ENCODE results near the gene AGAP1. TPM values are rescaled to one million over a fixed set of nuclear protein-coding genes. Genes with fewer than 3 reads are reported as not detected.

AGAP1 gene
- total RNA-seq, 1 experiment from 2014 or later = 25.8 TPM

DNA sequence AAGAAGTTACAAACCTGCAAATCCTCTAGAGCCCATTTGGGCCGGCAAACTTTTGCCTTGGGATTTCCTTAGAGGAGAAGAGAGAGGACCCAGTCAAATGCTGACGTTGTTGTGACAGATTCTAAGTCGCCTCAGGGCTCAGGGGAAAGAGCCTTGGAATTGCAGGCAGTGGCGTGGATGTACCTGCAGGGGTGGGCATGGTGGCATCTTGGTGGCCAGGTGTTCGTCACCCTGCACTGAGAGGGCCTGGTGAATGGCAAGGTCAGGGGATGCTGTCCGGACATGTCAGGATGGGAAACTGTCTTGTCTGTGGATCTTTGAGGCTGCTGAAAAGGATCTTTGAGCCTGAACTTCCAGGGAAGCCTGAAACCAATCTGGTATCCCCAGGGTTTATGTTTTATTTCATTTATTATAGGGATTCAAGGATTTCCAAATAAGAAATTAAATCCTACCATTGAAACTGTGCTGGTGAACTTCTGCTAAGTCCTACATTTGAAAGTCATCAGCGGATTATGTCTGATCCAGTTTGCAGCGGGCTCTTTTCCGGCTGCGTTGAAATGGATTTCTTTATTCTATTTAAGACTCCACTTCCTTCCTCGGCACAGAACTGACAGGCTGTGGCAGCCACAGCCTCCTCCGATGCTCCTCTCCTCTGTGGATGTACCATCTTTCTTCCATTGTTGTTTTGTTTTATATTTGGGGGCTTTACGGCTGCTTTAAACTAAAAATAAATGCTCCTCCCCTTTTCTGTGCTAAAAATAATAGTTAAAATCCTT is 207.6 kb downstream of the AGAP1 start:
- no peak overlapping the region for H4K8ac ChIP-seq (replicated peaks; ENCODE audit: insufficient read length, low read depth, low read length)
- DNase-seq = no peak
- TF ChIP-seq, protein P1, sequence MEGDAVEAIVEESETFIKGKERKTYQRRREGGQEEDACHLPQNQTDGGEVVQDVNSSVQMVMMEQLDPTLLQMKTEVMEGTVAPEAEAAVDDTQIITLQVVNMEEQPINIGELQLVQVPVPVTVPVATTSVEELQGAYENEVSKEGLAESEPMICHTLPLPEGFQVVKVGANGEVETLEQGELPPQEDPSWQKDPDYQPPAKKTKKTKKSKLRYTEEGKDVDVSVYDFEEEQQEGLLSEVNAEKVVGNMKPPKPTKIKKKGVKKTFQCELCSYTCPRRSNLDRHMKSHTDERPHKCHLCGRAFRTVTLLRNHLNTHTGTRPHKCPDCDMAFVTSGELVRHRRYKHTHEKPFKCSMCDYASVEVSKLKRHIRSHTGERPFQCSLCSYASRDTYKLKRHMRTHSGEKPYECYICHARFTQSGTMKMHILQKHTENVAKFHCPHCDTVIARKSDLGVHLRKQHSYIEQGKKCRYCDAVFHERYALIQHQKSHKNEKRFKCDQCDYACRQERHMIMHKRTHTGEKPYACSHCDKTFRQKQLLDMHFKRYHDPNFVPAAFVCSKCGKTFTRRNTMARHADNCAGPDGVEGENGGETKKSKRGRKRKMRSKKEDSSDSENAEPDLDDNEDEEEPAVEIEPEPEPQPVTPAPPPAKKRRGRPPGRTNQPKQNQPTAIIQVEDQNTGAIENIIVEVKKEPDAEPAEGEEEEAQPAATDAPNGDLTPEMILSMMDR (conservative IDR thresholded peaks at IDR 0.05) = no peak
- H3K56ac ChIP-seq (ENCODE audit: insufficient read length, low read depth, low read length) = no peak overlapping the region
- no peaks in the 10 kb centered on the region for H3K23me2 ChIP-seq (ENCODE audit: insufficient read length, low read depth, low read length, poor library complexity, severe bottlenecking)
- no peaks in the 10 kb centered on the region for H3K9me3 ChIP-seq (ENCODE audit: control insufficient read depth, low read depth, low read length)
- peaks cover 6% of the 10 kb centered on the region; the same call in 1 of the 2 replicates for H3K79me2 ChIP-seq (ENCODE audit: insufficient read depth, low read length)
- H2AFZ ChIP-seq (ENCODE audit: low read length) = no peak overlapping the region
- no peak overlapping the region for H3K4me2 ChIP-seq (ENCODE audit: insufficient read depth, insufficient read length, low read length)
- no peak overlapping the region for H4K5ac ChIP-seq (ENCODE audit: insufficient read length, low read depth, low read length)
- no peak overlapping the region for H2AK5ac ChIP-seq (ENCODE audit: insufficient read length, low read length)
- peaks cover 14% of the 10 kb centered on the region; the same call in 1 of the 2 replicates for H3K4me1 ChIP-seq (ENCODE audit: insufficient read depth, low read length)
- peaks cover 5% of the 10 kb centered on the region for H3K79me1 ChIP-seq (ENCODE audit: insufficient read depth, low read depth, low read length, poor library complexity, severe bottlenecking)
- 0 out of 2 replicates have a peak overlapping the region, but pooled peaks have one; percentile 75 for H2BK15ac ChIP-seq (ENCODE audit: low read depth, low read length)
- no peaks in the 10 kb centered on the region for H4K20me1 ChIP-seq (ENCODE audit: control insufficient read depth, insufficient read depth, insufficient read length)
- H4K91ac ChIP-seq (ENCODE audit: insufficient read length, low read depth, low read length) = no peak overlapping the region
- no peak overlapping the region for H3K27ac ChIP-seq (ENCODE audit: insufficient read length, low read depth, low read length)
- no peak overlapping the region for H2BK120ac ChIP-seq (ENCODE audit: low read depth, low read length, poor library complexity, severe bottlenecking)
- no peak overlapping the region for H2BK20ac ChIP-seq (ENCODE audit: low read depth, low read length, poor library complexity, severe bottlenecking)
- Mint-ChIP-seq H3K27me3 (ENCODE audit: low read depth) (peaks cover 2% of the 10 kb centered on the region; the same call in 1 of the 2 replicates), H3K27ac (peak overlapping the region in 1 of 3 experiments; percentile 73; a peak in 3 of 7 replicates), H3K36me3 (ENCODE audit: insufficient read depth in 1 of 3, low read depth in 3 of 3) (peaks cover 6 to 19% (median 13%) of the 10 kb centered on the region in 3 experiments; a peak in 6 of 7 replicates), H3K9me3 (peaks cover 8 to 14% of the 10 kb centered on the region in 2 experiments), H3K4me1 (peaks cover 33 to 47% of the 10 kb centered on the region in 2 experiments), H3K4me3 (no peak overlapping the region)
- H3K18ac ChIP-seq (ENCODE audit: insufficient read length, low read depth, low read length) = no peak overlapping the region
- H3K27me3 ChIP-seq (ENCODE audit: insufficient read depth, low read length) = no peaks in the 10 kb centered on the region
- no peak overlapping the region for H2BK12ac ChIP-seq (ENCODE audit: insufficient read length, low read depth, low read length)
- no CpG with 5 or more reads among the region's 13 CpGs for WGBS (ENCODE audit: extremely low coverage, insufficient read length, low lambda C conversion rate)
- H3K9ac ChIP-seq (ENCODE audit: extremely low read depth, insufficient read length, low read length) = no peak overlapping the region
- no peak overlapping the region for H3K23ac ChIP-seq (ENCODE audit: insufficient read length, low read depth, low read length)
- no peak overlapping the region for H3K14ac ChIP-seq (ENCODE audit: insufficient read depth, low read length)
- no peak overlapping the region for H3K4ac ChIP-seq (ENCODE audit: low read depth, low read length)
- no peak overlapping the region for H3T11ph ChIP-seq (ENCODE audit: low read length)
- no peak overlapping the region for H2BK5ac ChIP-seq (ENCODE audit: insufficient read length, low read length)

Data from H9 (cell line).